LoVo (cell line): ENCODE data around the gene RBM17.
"Not testable (repeated sequence)": the region's sequence is repeated elsewhere in the genome, so short reads cannot be mapped to it uniquely, and the experiment has no call there.

Source experiments
- DNase-seq: peaks from one replicate; pipeline ENCODE4 v3.0.0-alpha.2; 2016; ENCODE audit warnings: low spot score

The RBM17 gene

GRCh38 chr10:6136215-6137201 lies 47.7 kb downstream of the RBM17 start:
- DNase-seq = no peak

GRCh38 chr10:6138456-6138855 lies 49.6 kb downstream of the RBM17 start:
- DNase-seq = no peak

DNA sequence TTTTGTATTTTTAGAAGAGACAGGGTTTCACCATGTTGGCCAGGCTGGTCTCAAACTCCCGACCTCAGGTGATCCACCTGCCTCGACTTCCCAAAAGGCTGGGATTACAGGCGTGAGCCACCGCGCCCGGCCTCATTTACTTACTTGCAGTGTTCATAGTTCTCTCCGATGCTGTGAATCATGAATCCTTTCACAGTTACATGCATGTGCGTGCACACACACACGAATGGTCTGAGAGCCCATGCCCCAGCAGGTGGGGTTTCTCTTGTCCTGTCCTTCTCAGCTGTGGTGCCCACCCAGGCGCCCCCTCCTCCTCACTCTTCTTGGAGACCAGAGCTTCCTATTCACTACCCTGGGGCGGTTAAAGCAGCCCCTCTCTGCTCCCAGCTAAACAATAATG lies 50.6 kb downstream of the RBM17 start:
- no peak for DNase-seq

DNA sequence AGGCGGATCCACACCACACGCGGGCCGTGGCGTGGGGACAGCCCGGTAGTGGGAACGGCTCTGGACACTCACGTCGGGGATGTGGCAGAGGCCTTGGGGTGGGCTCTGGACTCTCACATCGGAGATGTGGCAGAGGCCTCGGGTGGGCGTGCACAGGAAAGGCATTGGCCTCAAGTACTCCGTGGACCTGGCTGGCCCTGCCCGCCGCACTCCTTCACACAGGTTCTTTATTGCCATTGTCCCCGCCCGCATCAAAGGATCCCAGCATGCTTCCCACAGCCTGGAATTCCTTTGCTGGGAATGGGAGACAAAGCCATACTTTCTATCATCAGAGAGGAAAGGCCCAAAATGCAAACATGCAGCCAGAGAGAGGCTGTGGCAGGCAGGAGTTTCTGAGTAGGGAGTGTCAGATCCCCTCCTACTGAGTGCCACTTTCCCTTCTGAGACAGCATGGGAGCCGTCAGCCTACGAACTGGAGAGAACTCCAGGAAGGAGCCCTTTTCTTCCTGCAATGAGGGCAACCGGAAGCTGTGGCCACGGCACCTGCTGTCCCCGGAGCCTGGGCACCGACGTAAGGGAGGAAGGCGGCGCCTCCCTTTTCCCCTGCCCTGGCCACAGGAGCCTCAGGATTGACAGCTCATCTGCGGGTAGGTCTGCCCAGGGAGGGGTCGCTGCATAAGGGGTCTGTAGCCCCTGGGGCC lies 51.5 kb downstream of the RBM17 start:
- peak; percentile 31 for DNase-seq

GRCh38 chr10:6140965-6141295 lies 52.1 kb downstream of the RBM17 start:
- DNase-seq = no peak

- DNase-seq = no peak
Observed at GRCh38 chr10:6141296-6142151, 52.7 kb downstream of the RBM17 start.

- not testable (repeated sequence) for DNase-seq
Observed at GRCh38 chr10:6142186-6142585, 53.4 kb downstream of the RBM17 start.

DNA sequence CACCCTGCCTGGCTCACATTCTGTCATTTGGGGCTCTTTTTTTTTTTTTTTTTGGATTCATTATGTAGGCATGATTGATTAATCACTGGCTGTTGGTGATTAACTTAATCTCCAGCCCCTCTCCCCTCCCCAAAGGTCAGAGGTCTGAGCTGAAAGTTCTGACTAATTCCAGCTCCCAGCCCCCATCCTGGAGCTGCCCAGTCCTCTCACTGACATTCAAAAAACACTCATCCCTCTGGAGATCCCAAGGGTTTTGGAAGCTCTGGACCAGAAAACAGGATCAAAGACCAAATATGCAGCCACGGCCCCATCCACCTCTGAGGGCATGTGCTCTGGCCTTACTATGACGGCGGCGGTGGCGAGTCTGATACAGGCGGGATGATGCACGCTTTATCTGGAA lies 53.8 kb downstream of the RBM17 start:
- no peak for DNase-seq

DNA sequence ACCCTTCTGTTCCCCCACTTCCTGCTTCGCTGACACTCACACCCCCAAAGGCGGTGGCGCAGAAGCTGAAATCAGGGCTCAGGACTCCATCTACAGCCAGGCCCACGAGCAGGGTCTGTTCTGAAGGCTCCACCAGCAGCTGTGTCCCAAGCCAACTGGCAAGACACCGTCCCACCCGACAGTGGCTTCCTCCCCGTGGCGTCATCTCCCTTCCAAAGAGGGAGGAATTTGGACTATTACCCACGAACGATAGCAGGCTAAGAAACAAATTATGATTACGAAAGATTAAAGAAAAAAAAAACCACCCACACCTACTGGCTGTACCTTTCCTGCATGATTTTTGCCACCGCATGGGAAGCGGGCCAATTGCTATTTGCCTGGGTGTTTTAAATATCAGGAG lies 54.3 kb downstream of the RBM17 start:
- no peak for DNase-seq

DNA sequence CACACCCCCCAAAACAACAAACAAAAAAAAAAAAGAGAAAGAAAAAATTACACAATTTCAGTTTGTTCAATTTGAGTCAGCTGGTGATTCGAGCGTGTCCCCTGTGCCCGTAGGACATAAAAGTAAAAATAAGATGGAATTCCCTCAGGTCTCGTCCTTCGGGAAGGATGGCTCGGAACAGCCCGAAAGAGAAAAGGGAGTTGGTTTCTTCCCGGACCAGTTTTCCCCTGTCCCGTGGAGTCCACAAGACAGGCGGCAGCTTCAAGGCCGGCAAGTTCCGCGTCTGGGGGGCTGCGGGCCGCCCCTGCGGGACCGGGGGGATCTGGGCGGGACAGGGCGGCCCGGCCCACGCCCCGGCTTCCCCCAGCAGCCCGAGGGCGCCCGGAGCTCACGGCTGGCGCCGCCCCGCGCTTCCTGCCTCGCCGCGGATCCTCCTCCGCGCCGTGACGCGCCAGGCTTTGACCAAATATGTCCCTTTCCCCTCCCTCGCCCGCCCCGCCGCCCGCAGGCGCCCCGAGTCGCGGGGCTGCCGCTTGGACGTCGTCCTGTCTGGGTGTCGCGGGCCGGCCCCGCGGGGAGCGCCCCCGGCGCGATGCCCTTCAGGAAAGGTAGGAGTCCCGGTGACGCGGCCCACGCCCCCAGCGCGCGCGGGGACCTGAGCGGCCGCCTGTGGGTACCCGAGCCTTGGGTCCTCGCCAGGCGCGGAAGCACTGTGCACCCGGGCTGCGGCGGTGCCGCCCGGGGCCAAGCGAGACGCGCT lies 55.8 kb downstream of the RBM17 start:
- DNase-seq = peak; percentile 88

DNA sequence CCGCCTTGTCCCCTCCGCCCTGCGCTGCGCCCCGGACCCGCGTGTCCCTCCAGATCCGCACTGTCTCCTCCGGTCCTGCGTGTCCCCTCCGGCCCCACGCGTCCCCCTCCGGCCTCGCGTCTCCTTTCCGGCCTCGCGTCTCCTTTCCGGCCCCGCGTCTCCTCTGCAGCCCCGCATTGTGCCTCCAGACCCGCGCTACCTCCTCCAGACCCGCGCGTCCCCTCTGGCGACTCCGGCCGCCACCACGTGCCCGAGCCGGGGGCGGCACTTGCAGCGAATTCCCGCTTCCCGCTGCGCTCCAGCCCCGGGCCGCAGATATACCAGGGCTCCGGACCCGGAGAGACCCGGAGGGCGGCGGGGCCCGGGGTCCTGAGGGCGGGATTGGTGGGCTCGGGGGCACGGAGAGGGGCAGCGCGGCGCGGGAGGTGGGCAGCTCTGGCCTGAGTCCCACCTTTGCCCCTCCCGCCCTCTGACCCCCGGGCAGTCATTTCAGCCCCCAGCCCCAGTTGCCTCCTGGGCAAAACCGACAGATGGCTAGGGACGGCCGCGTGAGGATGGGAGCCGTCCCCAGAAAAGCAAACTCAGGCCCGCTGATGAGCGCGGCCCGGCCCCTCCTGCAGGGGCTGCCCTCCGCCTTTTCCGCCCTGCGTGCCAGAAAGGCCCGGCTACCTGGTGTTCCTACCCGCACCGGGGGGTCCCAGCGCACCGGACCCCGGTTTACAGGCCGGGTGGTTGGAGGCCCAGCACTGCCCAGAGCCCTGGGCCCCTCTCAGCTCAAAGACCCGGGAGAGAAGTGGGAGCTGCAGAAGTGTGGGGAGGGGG lies 56.5 kb downstream of the RBM17 start:
- DNase-seq = no peak

- DNase-seq = no peak
Observed at GRCh38 chr10:6146013-6146785, 57.4 kb downstream of the RBM17 start.

DNA sequence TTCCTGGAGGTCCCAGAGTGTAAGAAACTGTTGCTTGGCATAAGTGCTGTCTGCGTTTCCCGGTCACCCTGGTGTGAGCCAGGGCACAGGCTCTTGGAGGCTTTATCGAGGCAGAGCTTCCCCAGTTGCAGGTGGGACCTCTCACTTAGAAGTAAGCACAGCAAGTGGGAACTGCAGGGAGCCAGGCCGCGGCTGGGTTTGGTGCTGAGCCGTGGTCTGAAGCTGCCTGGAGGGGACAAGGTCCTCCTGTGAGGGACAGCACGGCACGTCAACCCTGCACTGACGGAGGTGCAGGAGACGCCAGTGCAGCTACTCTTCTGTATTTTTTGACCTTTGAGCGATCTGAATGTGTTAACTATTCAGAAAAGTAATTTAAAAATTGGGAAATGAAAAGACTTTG lies 58.1 kb downstream of the RBM17 start:
- no peak for DNase-seq

GRCh38 chr10:6148251-6148701 lies 59.4 kb downstream of the RBM17 start:
- no peak for DNase-seq

GRCh38 chr10:6148908-6149307 lies 60.1 kb downstream of the RBM17 start:
- DNase-seq = no peak

DNA sequence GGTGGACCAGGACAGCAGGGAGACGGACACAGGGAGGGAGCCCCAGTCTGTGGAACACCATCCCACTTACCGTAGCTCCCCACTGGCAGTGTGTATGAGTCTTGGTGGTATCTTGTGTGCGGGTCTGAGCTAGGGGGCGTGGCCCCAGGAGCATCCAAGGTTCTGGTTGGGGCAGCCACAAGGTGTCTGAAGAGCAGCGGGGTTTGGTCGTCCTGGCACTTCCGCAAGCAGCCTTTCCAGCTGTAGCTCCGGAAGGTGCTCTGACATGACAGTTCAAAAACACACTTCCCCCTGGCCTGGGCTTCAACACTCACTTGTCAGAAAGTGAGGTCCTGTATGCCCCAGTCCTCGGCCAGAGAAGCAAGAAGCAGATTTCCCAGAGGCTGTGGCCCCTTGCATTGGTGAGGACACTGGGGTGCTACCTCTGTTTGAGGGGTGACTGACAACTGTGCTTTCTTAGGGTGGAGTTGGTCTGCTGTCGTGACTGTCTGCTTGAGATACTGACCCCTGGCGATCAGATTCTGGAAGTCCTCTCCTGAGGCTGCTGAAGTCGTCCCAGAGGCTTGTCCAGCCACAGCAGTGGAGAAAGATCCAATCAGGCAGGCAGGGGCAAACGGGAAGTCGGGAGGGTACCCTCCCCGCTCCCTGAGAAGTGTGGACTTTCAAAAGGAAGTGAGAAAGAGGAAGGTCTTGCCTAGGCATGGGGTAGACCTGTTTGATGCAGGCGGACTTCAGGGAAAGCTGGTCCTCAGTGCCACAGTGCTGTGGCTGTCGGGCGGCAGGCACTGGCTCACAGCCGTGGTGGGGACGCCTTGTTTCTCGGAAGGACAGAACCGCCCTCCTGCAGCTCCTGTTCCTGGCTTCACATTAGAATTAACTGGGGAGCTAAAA lies 62.5 kb downstream of the RBM17 start:
- DNase-seq = no peak

- no peak for DNase-seq
Observed at GRCh38 chr10:6153845-6154244, 65.0 kb downstream of the RBM17 start.

DNA sequence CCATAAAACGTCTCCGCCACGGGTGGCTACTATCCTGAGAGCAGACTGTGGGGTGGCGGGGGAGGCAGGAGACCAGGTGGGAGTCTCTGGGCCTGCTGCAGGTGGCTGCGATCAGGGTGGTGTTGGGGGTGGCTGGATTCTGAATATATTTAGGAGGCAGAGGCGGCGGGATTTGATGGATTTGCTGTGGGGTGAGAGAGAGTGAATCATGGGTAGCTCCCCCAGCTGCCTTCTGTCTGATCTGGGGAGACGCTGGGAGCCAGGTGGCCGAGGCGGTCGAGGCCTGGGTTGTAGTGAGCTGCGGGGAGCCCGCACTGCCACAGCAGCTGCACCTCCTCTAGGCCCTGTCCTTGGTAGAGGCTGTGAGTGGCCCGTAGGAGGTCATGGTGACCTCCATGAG lies 65.7 kb downstream of the RBM17 start:
- no peak for DNase-seq

DNA sequence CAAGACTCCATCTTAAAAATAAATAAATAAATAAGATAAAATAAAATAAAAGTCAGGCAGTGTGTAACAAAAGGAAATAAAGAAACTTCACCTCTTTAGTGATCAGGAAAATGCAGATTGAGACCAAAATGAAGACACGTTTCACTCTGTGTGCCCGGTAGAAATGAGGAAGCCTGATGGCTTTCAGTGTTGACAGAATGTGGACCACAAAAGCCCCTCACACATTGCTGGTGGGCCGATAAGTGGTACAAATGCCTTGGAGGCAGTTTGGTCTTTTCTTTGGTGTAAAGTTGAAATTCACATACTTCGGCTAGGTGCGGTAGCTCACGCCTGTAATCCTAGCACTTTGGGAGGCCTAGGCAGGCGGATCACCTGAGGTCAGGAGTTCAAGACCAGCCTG lies 69.4 kb downstream of the RBM17 start:
- DNase-seq = no peak
